Fibroblast of lung (primary cell): Measurements from ENCODE around the gene ZNF385B. TPM values are rescaled to one million over a fixed set of nuclear protein-coding genes. Genes with fewer than 3 reads are reported as not detected.

Experiments
- DNase-seq, 2 donors: peaks; one replicate each; pipeline versions ENCODE4 v3.0.0 to v3.0.0-alpha.2; 2010; ENCODE audit warnings: low read depth in 2 of 2
- H2AFZ ChIP-seq: 2 replicates; pipeline ENCODE4 v1.5.1; 2012; ENCODE audit warnings: low read length, control low read depth, inconsistent platforms
- H3K27ac ChIP-seq: 2 replicates; pipeline ENCODE4 v1.5.1; 2011; ENCODE audit warnings: low read length, control low read depth; ENCODE audit not compliant: insufficient read depth
- H3K27me3 ChIP-seq: 2 replicates; pipeline ENCODE4 v1.5.1; 2011; ENCODE audit warnings: mild to moderate bottlenecking, low read length; ENCODE audit not compliant: control insufficient read depth, insufficient read depth
- H3K36me3 ChIP-seq: 2 replicates; pipeline ENCODE4 v1.5.1; 2011; ENCODE audit warnings: low read length; ENCODE audit not compliant: control insufficient read depth, insufficient read depth
- H3K4me1 ChIP-seq: 2 replicates; pipeline ENCODE4 v1.5.1; 2011; ENCODE audit warnings: low read length; ENCODE audit not compliant: control insufficient read depth, insufficient read depth; ENCODE audit errors: extremely low read depth
- H3K4me2 ChIP-seq: 2 replicates; pipeline ENCODE4 v1.5.1; 2011; ENCODE audit warnings: low read length, control low read depth; ENCODE audit not compliant: insufficient read depth; ENCODE audit errors: extremely low read depth
- H3K4me3 ChIP-seq, 4 experiments: fragments of 200-600 bp in 1 of 4; sonication (generic) in 1 of 4; replicated peaks in 1 of 4; 2 replicates each; pipeline ENCODE4 v1.5.1; 2011 to 2016; ENCODE audit warnings: low read length in 4 of 4, low read depth in 3 of 4, mild to moderate bottlenecking in 3 of 4, control low read depth in 2 of 4, inconsistent platforms in 1 of 4, mixed read lengths in 1 of 4; ENCODE audit not compliant: insufficient read depth in 1 of 4; ENCODE audit errors: control extremely low read depth in 1 of 4
- H3K79me2 ChIP-seq: 2 replicates; pipeline ENCODE4 v1.5.1; 2012; ENCODE audit warnings: mild to moderate bottlenecking, low read length, inconsistent platforms; ENCODE audit not compliant: control insufficient read depth, insufficient read depth
- H3K9ac ChIP-seq: 2 replicates; pipeline ENCODE4 v1.5.1; 2011; ENCODE audit warnings: mild to moderate bottlenecking, low read length, control low read depth; ENCODE audit not compliant: insufficient read depth
- H3K9me3 ChIP-seq: 2 replicates; pipeline ENCODE4 v1.5.1; 2012; ENCODE audit warnings: low read depth, low read length; ENCODE audit not compliant: control insufficient read depth, insufficient read depth
- H4K20me1 ChIP-seq: 2 replicates; pipeline ENCODE4 v1.5.1; 2011; ENCODE audit warnings: low read length; ENCODE audit not compliant: control insufficient read depth, insufficient read depth; ENCODE audit errors: extremely low read depth
- CTCF ChIP-seq, 2 donors: IDR thresholded peaks in 1 of 2; conservative IDR thresholded peaks in 1 of 2; 1 replicate in 1 of 2; 2 replicates in 1 of 2; pipeline ENCODE4 v1.5.1; 2011 to 2012; ENCODE audit warnings: low read length in 2 of 2, control low read depth in 1 of 2, inconsistent platforms in 1 of 2, low read depth in 1 of 2, mild to moderate bottlenecking in 1 of 2
- EZH2 ChIP-seq: IDR thresholded peaks from 2 replicates; pipeline ENCODE4 v1.5.1; 2012; ENCODE audit warnings: low read length, control low read depth, mild to moderate bottlenecking; ENCODE audit errors: missing control alignments
- polyA plus RNA-seq, 2 donors: library from polyadenylated mRNA; depleted of rRNA in 1 of 2; stranded (reverse) in 1 of 2; unstranded in 1 of 2; fragments of >200 nt; gene quantifications; 2 replicates each; pipeline ENCODE4 v1.2.1, GENCODE V29; 2011 to 2012; ENCODE audit warnings: missing spikeins in 1 of 2
- total RNA-seq: library from RNA; depleted of rRNA; stranded (reverse); fragments of >200 nt; gene quantifications from 2 replicates; pipeline ENCODE4 v1.2.1, GENCODE V29; 2014

ZNF385B gene
- total and polyA plus RNA-seq, 2 donors (not counting 1 experiment from before 2014, with no cell fraction given) = 0.06 TPM; not detected in 1

GRCh38 chr2:179403624-179404023 is 457.8 kb downstream of the ZNF385B start:
- H2AFZ ChIP-seq = no peak overlapping the region
- DNase-seq = no peak
- no peak overlapping the region for H3K4me3 ChIP-seq
- H3K4me2 ChIP-seq = no peak overlapping the region
- H3K79me2 ChIP-seq = no peaks in the 10 kb centered on the region
- H3K36me3 ChIP-seq = no peaks in the 10 kb centered on the region
- H3K9me3 ChIP-seq = no peaks in the 10 kb centered on the region
- H3K4me1 ChIP-seq = no peaks in the 10 kb centered on the region
- TF ChIP-seq CTCF (conservative IDR thresholded peaks at IDR 0.05 in 1 of 2, IDR thresholded peaks at IDR 0.05 in 1 of 2; ENCODE audit: low read depth in 1 of 2, low read length in 2 of 2) (no peak), EZH2 (no peak)
- no peak overlapping the region for H3K27ac ChIP-seq
- H3K27me3 ChIP-seq = no peaks in the 10 kb centered on the region
- no peaks in the 10 kb centered on the region for H4K20me1 ChIP-seq
- no peak overlapping the region for H3K9ac ChIP-seq

GRCh38 chr2:179393481-179393880 is 467.9 kb downstream of the ZNF385B start:
- Histone ChIP-seq H4K20me1 (no peaks in the 10 kb centered on the region), H3K9ac (no peak overlapping the region), H3K4me2 (no peak overlapping the region), H3K9me3 (no peaks in the 10 kb centered on the region), H2AFZ (no peak overlapping the region), H3K36me3 (no peaks in the 10 kb centered on the region), H3K27me3 (no peaks in the 10 kb centered on the region), H3K4me3 (no peak overlapping the region), H3K27ac (no peak overlapping the region), H3K79me2 (no peaks in the 10 kb centered on the region), H3K4me1 (no peaks in the 10 kb centered on the region)
- peak in 1 of 2 donors; percentile 58 for DNase-seq
- TF ChIP-seq CTCF (conservative IDR thresholded peaks at IDR 0.05 in 1 of 2, IDR thresholded peaks at IDR 0.05 in 1 of 2; ENCODE audit: low read depth in 1 of 2, low read length in 2 of 2) (no peak), EZH2 (no peak)

Other genes starting within 250 kb of the ZNF385B start
- gene CWC22, start 145.7 kb upstream of the ZNF385B start, total RNA-seq = 21.8 and 22.5 TPM in 2 replicates
- gene CWC22, start 145.7 kb upstream of the ZNF385B start, polyA plus RNA-seq = 6.4 and 7.0 TPM in 2 replicates